Suppressor macrophage treated with lipopolysaccharide for 1 hour (primary cell): ENCODE data around the gene NUDCD2.
"Not testable (repeated sequence)": the region's sequence is repeated elsewhere in the genome, so short reads cannot be mapped to it uniquely, and the experiment has no call there.

Experiments
- DNase-seq, 3 donors: peaks; one replicate each; pipeline ENCODE4 v3.0.0-alpha.2; 2020 to 2022

The NUDCD2 gene

DNA sequence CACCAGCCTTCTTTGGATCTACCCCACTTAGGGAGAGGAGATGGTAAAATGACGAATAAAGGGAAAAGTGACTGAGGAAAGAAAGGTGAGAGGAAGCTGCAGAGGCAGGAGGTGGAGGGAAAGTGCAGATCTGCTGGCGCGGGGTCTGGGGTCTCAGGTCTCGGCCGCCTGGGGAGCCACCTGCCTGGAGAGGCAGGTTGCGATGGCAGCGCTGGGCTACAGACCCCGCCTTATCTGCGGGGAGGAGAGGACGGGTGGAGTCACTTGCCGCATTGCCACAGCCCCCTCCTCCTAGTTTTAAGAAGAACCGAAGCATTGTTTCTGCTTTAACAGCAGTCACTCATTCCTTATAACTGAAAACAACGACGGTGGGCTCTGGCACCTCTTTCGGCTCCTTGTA is 44.2 kb downstream of the NUDCD2 start:
- not testable (repeated sequence) for DNase-seq

DNA sequence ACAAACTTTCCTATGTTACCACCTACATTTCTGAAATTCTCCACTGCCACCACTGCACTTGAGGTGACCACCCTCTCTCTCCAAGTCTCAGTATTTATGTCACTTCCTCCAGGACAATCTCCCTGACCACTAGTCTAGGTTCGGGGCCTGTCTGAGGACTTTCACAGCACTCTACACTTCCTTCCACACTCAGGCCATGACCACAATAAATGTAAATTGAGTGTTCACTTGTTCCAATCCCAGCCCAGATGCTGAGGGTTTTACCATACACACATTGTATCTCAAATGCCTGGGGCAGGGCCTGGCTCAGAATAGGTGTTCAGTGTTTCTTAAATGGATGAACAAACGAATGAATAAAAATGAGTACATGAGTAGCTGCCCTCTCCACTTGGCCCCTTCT is 49.4 kb downstream of the NUDCD2 start:
- DNase-seq = no peak

DNA sequence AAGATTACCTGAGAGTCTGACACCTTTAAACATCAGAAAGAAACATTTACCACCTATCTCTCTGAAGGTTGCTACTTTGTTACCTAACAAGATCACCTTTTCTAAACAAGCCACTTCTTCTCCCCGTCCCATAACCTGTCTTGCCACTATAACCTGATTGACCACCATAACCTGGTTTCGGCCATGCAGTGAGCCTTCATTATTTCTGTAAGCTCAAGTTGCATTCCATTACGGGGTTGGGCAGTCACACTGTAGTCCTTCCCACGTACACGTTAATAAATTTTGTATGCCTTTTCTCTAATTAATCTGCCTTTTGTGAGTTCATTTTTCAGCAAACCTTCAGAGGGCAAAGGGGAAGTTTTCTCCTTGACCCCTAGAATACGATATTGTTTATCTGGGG is 50.5 kb downstream of the NUDCD2 start:
- DNase-seq = no peak

DNA sequence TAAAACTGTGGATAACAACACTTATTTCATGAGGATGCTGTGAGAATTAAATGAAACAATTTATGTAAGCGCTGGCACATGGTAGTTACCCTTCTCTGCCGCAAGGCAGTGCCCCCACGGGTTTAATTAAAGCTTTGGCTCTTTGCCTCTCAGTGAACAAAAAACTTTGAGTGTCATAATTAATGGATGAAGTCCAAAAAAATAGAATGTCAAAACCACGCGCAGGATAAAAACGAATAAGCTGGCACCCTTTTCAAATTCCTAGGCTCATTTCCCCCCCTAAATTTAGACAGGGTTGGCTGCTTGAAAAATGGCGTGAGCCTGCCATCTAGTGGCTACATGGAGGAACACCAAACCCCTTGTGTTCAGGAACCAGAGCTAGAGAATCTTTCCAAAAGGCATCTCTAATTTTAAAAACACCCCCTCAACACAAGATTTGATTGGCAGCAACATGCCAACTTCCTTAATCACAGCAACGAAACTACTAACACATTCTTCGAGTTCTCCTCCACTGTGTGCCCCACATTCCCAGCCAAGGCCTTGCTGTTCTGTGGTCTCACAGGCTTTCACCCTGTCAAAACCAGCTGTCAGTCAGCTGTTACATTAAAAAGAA is 51.5 kb downstream of the NUDCD2 start:
- DNase-seq = peak; percentile 69 to 82 (median 71)

DNA sequence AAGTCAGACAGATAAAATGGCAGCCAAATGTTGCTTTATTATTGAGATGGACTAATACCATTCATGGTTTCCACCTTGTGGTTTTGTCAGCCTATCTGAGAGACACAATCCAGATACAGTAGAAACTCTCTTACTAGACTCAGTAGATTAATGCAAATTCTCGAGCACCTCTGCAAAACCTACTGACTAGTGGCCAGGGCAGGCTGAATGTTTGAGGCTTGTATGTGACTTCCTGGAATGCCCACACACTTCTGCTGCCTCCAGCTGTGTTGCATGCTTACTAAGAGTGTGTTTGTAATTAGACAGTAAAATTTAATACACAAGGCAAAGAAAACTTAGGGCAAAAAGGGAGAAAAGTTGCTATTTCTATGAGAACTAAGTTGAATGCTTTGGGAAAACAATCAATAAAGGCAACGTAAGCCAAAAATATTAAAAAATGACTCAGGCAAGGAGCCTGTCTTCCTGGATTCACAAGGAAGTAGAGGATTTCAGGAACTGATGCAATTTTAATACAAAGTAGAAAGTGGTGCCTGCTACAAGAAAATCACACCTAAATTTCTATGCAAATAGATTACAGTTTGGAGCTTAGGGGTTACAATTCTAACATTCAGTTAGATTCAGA is 52.8 kb downstream of the NUDCD2 start:
- DNase-seq = peak; percentile 27 to 55 (median 51)

DNA sequence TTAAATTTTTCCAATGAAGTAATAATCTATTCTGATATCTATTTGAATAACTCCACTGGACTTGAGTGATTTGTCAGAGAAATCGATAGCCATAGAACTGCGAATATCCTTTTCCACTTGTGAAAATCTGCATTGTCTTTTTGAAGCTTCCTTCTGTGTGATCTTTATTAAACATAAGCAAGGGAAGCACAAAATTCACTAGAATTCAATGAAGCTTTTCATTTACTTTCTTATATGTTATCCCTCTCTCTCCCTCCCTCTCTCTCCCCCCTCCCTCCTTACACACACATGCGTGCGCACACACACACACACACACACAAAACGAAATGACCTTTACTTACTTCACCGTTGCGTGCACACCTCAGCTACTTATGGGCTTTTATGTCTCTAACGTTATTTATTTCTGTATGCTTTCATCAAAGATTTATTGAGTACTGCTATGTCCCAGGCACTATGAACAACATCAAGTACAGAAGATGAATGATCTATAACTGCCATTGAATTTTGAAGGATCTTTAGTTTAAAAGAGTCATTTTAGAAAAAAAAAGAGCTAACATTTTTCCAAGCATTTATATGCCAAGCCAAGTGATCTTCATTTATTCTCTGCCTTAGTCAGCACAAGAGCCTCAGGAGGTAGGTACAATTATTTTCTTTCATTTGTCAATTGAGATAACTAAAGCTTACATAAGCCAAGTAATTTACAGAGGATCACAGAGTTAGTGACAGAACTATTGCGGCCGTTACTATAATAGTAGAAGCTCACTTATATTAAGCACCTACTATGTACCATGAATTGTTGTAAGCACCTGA is 55.3 kb downstream of the NUDCD2 start:
- DNase-seq = no peak

DNA sequence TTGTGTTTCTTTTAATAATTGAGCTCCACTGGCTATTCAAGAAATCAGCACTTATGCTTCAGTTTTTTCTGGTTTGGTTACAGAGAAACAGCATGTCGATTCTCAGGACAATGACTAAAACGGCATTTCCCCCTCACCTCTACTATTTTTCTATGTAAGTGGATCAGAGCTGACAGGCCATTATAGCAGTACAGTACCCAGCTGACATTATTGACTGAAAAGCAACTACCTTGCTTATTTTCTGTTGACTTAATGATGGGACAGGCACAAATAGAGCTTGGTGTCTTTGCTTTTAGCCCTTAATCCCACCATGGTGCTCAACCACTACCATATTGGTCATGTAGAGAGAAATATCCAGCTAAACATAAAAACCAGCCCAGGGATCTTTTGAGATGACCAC is 57.9 kb downstream of the NUDCD2 start:
- no peak for DNase-seq

DNA sequence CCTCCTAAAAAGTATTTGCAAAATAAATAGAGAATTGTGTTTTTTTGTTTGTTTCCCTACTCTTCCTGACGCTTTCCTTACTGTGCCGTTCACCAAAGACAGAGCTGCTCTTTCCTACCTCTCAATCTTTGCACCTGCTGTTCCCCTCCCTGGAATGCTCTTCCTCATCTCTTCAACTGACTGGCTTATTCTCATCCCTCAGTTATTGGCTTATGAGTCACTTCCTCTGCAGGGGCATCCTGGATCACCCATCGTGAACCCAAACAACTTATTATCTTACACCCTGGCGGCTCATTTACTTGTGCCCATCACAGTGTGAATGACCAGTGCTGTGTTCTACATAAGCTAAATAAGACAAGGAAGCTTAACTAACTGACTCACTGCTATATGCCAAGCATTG is 58.6 kb downstream of the NUDCD2 start:
- no peak for DNase-seq

DNA sequence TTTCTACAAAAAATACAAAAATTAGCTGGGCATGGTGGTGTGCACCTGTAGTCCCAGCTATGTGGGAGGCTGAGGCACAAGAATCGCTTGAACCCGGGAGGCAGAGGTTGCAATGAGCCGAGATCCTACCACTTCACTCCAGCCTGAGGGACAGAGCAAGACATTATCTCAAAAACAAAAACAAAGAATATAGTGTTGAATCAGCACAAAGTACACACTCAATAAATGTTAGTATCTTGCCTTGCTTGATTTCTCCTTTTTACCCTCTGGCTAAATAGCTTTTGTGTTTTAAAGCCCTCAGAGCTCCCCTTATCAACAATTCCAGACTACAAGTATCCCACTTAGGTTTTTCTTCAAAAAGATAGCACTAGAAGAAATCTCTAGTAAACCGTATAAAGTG is 60.0 kb downstream of the NUDCD2 start:
- no peak for DNase-seq

DNA sequence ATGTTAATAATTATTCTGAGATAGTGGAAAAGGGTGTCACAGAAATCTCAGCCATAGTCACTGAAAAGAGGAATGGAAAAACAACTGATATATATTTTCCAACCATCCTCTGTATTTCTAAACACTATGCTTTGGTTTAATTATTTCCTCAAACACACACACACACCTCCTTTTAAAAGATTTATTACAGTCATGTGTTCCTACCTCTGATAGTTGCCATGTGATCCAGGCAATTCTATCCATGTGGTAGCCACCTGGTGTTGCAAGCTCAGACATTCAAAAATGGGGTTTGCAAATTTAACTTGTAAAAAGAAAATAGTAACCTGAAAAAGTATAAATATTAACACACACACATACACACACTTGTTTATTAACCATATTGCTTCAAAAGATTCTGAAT is 62.5 kb downstream of the NUDCD2 start:
- DNase-seq = no peak

DNA sequence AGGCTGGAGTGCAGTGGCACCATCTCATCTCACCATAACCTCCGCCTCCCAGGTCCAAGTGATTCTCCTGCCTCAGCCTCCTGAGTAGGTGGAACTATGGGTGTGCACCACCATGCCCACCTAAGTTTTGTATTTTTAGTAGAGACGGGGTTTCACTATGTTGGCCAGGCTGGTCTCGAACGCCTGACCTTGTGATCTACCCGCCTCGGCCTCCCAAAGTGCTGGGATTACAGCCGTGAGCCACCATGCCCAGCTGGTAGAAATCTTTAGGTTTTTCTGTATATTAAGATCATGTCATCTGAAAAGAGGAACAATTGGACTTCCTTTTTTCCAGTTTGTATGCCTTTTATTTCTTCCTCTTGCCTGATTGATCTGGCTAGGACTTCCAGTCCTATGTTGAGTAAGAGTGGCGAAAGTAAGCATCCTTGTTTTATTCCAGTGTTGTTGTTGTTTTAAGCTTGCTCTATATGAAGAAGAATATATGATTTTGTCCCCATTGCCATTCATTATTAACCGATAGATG is 63.0 kb downstream of the NUDCD2 start:
- DNase-seq = peak; percentile 42 to 66 (median 65)
